Panc1 (cell line): ENCODE data around the gene CTAG1A. TPM values are rescaled to one million over a fixed set of nuclear protein-coding genes. Genes with fewer than 3 reads are reported as not detected.

Experiments
- ATAC-seq: fragments of 200-7000 bp; cut with Tn5 transposase; 2 replicates; pipeline ENCODE4 v1.9.1; 2020; ENCODE audit warnings: mild to moderate bottlenecking, moderate library complexity
- BruUV-seq: library from RNA; stranded (reverse); fragments of 400-500 nt; replicated peaks from 2 replicates; lab custom pipeline; 2021; lab: Mats Ljungman, UMichigan
- CTCF ChIA-PET: fragments of 300-600 bp; sonication (Branson Sonifier 250); formaldehyde crosslinking; loops from one replicate; lab custom pipeline; 2022; ENCODE audit warnings: antibody characterized with exemption; lab: Charles Lee
- POLR2A ChIA-PET: fragments of 300-600 bp; sonication (Branson Sonifier 250); formaldehyde crosslinking; loops from one replicate; lab custom pipeline; 2022; ENCODE audit warnings: antibody characterized with exemption; lab: Charles Lee
- DNase-seq: peaks from one replicate; pipeline ENCODE4 v3.0.0-alpha.2; 2010; ENCODE audit warnings: low read depth, low spot score
- H3K27ac ChIP-seq: 2 replicates; pipeline ENCODE4 v1.5.1; 2011; ENCODE audit warnings: mild to moderate bottlenecking, low read length, inconsistent platforms
- H3K27me3 ChIP-seq: fragments of 200-500 bp; sonication (Bioruptor generic); 2 replicates; pipeline ENCODE4 v1.6.0; 2014; ENCODE audit warnings: low read length, inconsistent platforms; ENCODE audit not compliant: control insufficient read depth, insufficient read depth
- H3K36me3 ChIP-seq: fragments of 200-500 bp; sonication (Bioruptor generic); 2 replicates; pipeline ENCODE4 v1.5.1; 2014; ENCODE audit warnings: inconsistent platforms, mild to moderate bottlenecking, low read length, moderate library complexity; ENCODE audit not compliant: control insufficient read depth, insufficient read depth
- H3K4me1 ChIP-seq: 2 replicates; pipeline ENCODE4 v1.5.1; 2011; ENCODE audit warnings: inconsistent platforms, mild to moderate bottlenecking, low read length, moderate library complexity; ENCODE audit not compliant: control insufficient read depth, insufficient read depth
- H3K4me3 ChIP-seq, 2 experiments: 2 replicates each; pipeline ENCODE4 v1.5.1; 2011 to 2012; ENCODE audit warnings: low read depth in 2 of 2, low read length in 2 of 2, mild to moderate bottlenecking in 2 of 2, inconsistent platforms in 1 of 2, moderate library complexity in 1 of 2
- H3K9me3 ChIP-seq: fragments of 200-500 bp; sonication (Bioruptor generic); 2 replicates; pipeline ENCODE4 v1.5.1; 2014; ENCODE audit warnings: low read depth, mild to moderate bottlenecking, inconsistent platforms, low read length, moderate library complexity; ENCODE audit not compliant: control insufficient read depth, insufficient read depth
- POLR2AphosphoS5 ChIP-seq: IDR thresholded peaks from 2 replicates; pipeline ENCODE4 v1.6.1; 2012; ENCODE audit warnings: mild to moderate bottlenecking, low read depth, low read length, moderate library complexity
- SIN3A ChIP-seq: IDR thresholded peaks from 2 replicates; pipeline ENCODE4 v1.6.1; 2012; ENCODE audit warnings: low read depth, mild to moderate bottlenecking, low read length, moderate library complexity, borderline replicate concordance; ENCODE audit not compliant: insufficient read depth
- TCF7L2 ChIP-seq: IDR thresholded peaks from 2 replicates; pipeline ENCODE4 v1.6.1; 2011; ENCODE audit warnings: mild to moderate bottlenecking, low read depth, low read length, inconsistent platforms
- in situ Hi-C: cut with HindIII; loops from 2 replicates; pipeline ENCODE4 v1.10.0; 2016; ENCODE audit warnings: low sequenced_read_pairs, low pct_unique_long_range_greater_than_20kb
- intact Hi-C: fragments of 100-400 bp; cut with micrococcal nuclease; formaldehyde crosslinking; loops from one replicate; pipeline ENCODE4 v1.10.0; 2022; ENCODE audit not compliant: unreplicated experiment
- total RNA-seq: library from RNA; stranded (reverse); gene quantifications from one replicate; pipeline ENCODE4 v1.2.1, GENCODE V29; 2021; ENCODE audit not compliant: unreplicated experiment
- TF ChIP-seq, protein P1 (sequence below): fragments of 450-650 bp; IDR thresholded peaks from 2 replicates; pipeline ENCODE4 v1.5.1; 2017; ENCODE audit warnings: mild to moderate bottlenecking
- TF ChIP-seq, protein P2 (sequence below), 2 experiments: IDR thresholded peaks; 2 replicates each; pipeline ENCODE4 v1.6.1; 2011 to 2012; ENCODE audit warnings: low read depth in 2 of 2, control low read depth in 1 of 2, low read length in 1 of 2, mild to moderate bottlenecking in 1 of 2, moderate library complexity in 1 of 2; ENCODE audit not compliant: insufficient read depth in 1 of 2

CTAG1A gene
- total RNA-seq, 1 experiment from 2014 or later: not detected

DNA sequence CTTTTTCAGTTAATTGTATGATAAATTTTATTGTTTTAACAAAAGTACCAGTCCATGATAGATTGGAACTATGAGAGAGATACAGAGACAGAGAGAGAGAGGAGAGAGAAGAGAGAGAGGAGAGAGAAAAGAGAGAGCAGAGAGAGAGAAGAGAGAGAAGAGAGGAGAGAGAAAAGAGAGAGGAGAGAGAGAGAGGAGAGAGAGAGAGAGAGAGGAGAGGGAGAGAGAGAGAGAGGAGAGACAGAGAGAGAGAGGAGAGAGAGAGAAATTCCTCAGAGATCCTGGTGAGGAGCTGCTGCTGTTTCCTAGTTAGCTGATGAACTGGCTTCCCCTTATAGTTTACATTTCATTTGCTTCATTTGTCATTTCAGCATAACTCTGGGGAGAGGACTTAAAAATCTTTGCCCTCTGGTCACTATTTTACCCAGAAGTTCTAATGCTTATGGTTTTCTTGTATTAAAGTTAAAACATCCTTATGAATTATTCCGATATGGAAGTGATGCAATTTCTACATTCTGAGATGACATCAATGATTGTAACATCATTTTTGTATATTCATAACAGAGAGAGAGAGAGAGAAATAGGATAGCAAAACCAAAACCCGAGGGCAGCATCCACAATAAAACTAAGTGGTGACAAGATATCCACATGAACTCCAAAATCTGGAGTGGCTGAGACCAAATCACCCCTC, 10.8 kb downstream of the CTAG1A start:
- CTCF ChIA-PET: no interaction called here

DNA sequence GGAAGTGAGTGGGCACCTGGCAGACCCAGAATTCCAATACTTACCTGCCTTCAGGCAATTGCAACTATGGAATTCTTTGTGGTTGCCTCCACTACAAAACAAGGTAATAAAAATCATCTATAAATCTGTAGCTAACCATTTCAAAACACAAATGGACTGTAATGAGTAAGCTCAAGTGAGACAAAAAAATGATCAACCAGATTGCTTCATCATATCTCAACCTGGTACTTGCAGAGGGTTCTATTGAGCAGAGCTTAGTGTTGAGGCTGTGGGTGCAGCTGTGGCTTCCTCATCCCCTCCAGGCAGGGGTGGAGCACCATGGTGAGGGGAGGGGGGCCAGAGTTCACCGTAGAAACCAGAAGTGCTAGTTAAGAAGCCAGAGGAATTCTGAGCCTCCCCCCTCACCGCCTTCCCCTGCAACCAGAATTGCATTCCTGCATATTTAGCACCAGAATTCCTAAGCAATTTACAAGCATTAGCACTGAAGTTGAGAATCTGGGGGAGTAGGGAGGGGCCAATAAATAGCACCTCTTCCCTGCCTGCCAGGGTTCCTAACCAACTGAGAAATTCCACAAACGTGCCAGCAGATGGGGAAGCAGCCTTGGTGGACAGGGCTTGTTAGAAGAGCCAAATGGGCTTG, 11.5 kb downstream of the CTAG1A start:
- H3K27ac ChIP-seq: peak overlapping the region; percentile 74
- no peaks in the 10 kb centered on the region for H3K9me3 ChIP-seq
- no peak for DNase-seq
- ATAC-seq: peak; percentile 82
- no TSS peak for BruUV-seq
- intact Hi-C loops: no loop called here
- peaks cover 12% of the 10 kb centered on the region for H3K4me1 ChIP-seq
- no peaks in the 10 kb centered on the region for H3K36me3 ChIP-seq
- TF ChIP-seq TCF7L2 (peak; percentile 73), POLR2AphosphoS5 (no peak)
- H3K4me3 ChIP-seq: no peak overlapping the region
- ChIA-PET CTCF (no interaction called here), POLR2A (interaction anchor here (0.6 kb wide), 1 partner anchor 51 kb away, joined by 3 read pairs; no protein-coding TSS in a partner anchor)
- in situ Hi-C loops: no loop called here
- H3K27me3 ChIP-seq: no peaks in the 10 kb centered on the region

More for the DNA sequence above, 10.8 kb downstream of the CTAG1A start:
- no peaks in the 10 kb centered on the region for H3K9me3 ChIP-seq
- no peak for ATAC-seq
- BruUV-seq: no TSS peak
- in situ Hi-C loops (no loop called here), intact Hi-C loops (no loop called here)
- POLR2A ChIA-PET: no interaction called here
- no peaks in the 10 kb centered on the region for H3K36me3 ChIP-seq
- TF ChIP-seq TCF7L2 (no peak), SIN3A (no peak), POLR2AphosphoS5 (no peak)
- TF ChIP-seq, protein P1, sequence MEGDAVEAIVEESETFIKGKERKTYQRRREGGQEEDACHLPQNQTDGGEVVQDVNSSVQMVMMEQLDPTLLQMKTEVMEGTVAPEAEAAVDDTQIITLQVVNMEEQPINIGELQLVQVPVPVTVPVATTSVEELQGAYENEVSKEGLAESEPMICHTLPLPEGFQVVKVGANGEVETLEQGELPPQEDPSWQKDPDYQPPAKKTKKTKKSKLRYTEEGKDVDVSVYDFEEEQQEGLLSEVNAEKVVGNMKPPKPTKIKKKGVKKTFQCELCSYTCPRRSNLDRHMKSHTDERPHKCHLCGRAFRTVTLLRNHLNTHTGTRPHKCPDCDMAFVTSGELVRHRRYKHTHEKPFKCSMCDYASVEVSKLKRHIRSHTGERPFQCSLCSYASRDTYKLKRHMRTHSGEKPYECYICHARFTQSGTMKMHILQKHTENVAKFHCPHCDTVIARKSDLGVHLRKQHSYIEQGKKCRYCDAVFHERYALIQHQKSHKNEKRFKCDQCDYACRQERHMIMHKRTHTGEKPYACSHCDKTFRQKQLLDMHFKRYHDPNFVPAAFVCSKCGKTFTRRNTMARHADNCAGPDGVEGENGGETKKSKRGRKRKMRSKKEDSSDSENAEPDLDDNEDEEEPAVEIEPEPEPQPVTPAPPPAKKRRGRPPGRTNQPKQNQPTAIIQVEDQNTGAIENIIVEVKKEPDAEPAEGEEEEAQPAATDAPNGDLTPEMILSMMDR: no peak
- TF ChIP-seq, protein P2, sequence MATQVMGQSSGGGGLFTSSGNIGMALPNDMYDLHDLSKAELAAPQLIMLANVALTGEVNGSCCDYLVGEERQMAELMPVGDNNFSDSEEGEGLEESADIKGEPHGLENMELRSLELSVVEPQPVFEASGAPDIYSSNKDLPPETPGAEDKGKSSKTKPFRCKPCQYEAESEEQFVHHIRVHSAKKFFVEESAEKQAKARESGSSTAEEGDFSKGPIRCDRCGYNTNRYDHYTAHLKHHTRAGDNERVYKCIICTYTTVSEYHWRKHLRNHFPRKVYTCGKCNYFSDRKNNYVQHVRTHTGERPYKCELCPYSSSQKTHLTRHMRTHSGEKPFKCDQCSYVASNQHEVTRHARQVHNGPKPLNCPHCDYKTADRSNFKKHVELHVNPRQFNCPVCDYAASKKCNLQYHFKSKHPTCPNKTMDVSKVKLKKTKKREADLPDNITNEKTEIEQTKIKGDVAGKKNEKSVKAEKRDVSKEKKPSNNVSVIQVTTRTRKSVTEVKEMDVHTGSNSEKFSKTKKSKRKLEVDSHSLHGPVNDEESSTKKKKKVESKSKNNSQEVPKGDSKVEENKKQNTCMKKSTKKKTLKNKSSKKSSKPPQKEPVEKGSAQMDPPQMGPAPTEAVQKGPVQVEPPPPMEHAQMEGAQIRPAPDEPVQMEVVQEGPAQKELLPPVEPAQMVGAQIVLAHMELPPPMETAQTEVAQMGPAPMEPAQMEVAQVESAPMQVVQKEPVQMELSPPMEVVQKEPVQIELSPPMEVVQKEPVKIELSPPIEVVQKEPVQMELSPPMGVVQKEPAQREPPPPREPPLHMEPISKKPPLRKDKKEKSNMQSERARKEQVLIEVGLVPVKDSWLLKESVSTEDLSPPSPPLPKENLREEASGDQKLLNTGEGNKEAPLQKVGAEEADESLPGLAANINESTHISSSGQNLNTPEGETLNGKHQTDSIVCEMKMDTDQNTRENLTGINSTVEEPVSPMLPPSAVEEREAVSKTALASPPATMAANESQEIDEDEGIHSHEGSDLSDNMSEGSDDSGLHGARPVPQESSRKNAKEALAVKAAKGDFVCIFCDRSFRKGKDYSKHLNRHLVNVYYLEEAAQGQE (IDR thresholded peaks at IDR 0.05; ENCODE audit: insufficient read depth in 1 of 2, low read depth in 2 of 2, low read length in 1 of 2): no peak
- H3K4me3 ChIP-seq: no peak overlapping the region
- no peak for DNase-seq
- H3K27me3 ChIP-seq: no peaks in the 10 kb centered on the region
- H3K4me1 ChIP-seq: peaks cover 8% of the 10 kb centered on the region
- H3K27ac ChIP-seq: peak overlapping the region; percentile 69

DNA sequence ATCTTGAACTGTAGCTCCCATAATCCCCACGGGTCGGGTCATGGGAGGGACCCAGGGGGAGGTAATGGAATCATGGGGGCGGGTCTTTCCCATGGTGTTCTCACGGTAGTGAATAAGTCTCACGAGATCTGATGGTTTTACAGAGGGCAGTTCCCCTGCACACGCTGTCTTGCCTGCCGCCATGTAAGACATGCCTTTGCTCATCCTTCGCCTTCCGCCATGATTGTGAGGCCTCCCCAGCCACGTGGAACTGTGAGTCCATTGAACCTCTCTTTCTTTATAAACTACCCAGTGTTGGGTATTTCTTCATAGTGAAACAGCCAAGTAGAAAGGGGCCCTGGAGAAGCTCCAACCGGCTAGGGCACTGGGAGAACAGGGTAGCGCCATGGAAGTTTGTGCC, 12.3 kb downstream of the CTAG1A start:
- ChIA-PET POLR2A (no interaction called here), CTCF (no interaction called here)
- intact Hi-C loops: no loop called here
- Histone ChIP-seq H3K27ac (peak overlapping the region; percentile 74), H3K4me3 (no peak overlapping the region), H3K9me3 (no peaks in the 10 kb centered on the region), H3K36me3 (no peaks in the 10 kb centered on the region), H3K4me1 (peaks cover 12% of the 10 kb centered on the region), H3K27me3 (no peaks in the 10 kb centered on the region)
- ATAC-seq (no peak), DNase-seq (no peak)
- no TSS peak for BruUV-seq
- in situ Hi-C loops: no loop called here
- TF ChIP-seq, protein P1: no peak
- TF ChIP-seq TCF7L2 (no peak), POLR2AphosphoS5 (no peak), SIN3A (no peak)
- TF ChIP-seq, protein P2 (IDR thresholded peaks at IDR 0.05; ENCODE audit: insufficient read depth in 1 of 2, low read depth in 2 of 2, low read length in 1 of 2): no peak
